WI38 (cell line): ENCODE results near the gene SRSF10.

Experiments
- H3K4me3 ChIP-seq: 2 replicates; pipeline ENCODE4 v1.5.1; 2011; ENCODE audit warnings: low read depth, mild to moderate bottlenecking, control low read depth, low read length
- TF ChIP-seq, protein P1 (sequence below): IDR thresholded peaks from 2 replicates; pipeline ENCODE4 v1.5.1; 2012; ENCODE audit warnings: low read depth, mild to moderate bottlenecking, control low read depth, low read length

SRSF10 gene

DNA sequence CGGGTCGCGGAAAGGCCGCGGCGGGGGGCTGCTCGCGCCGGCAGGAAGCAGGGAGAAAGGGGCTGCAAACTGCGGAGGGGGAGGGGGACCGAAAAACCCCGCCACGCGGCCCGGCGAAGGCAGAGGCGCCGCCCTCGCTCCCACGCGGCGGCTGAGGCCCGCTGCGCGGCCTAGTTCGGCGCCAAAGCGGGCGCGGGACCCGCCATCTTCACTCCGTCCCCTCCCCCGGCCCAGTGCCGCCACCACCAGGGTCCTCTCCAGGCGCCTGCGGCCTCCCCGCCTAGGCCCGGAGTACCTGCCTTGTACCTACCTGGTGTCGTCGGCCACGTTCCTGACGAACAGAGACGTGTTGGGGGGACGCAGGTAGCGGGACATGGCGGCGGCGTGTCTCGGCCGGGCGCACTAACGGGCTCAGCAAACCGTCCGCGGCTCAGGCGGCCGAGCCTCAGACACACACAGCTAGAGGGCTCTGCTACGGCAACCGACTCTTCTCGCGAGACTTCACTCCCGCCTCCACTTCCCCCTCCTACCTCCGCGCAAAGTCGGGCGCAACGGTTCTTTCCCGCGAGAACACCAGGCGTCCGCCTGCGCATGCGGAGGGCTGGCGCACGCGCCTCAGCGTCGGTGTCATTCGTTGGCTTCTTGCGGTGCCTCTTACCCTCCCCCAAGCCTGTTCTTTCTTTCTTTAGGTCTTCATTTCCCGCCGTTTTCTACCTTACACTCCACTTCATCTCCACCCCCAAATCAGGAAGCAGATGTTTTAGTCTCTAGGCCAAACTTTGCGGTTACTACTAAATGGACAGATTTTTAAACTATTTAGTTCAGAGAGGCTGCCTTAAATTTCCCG is at the start of gene SRSF10:
TSS of gene SRSF10 (minus strand) at position 447 of the 847 bp plus-strand sequence. CDS start at position 375, 72 bp downstream.
- peak within 1 kb of the TSS; percentile 95 for H3K4me3 ChIP-seq
- TF ChIP-seq, protein P1, sequence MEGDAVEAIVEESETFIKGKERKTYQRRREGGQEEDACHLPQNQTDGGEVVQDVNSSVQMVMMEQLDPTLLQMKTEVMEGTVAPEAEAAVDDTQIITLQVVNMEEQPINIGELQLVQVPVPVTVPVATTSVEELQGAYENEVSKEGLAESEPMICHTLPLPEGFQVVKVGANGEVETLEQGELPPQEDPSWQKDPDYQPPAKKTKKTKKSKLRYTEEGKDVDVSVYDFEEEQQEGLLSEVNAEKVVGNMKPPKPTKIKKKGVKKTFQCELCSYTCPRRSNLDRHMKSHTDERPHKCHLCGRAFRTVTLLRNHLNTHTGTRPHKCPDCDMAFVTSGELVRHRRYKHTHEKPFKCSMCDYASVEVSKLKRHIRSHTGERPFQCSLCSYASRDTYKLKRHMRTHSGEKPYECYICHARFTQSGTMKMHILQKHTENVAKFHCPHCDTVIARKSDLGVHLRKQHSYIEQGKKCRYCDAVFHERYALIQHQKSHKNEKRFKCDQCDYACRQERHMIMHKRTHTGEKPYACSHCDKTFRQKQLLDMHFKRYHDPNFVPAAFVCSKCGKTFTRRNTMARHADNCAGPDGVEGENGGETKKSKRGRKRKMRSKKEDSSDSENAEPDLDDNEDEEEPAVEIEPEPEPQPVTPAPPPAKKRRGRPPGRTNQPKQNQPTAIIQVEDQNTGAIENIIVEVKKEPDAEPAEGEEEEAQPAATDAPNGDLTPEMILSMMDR = no peak

DNA sequence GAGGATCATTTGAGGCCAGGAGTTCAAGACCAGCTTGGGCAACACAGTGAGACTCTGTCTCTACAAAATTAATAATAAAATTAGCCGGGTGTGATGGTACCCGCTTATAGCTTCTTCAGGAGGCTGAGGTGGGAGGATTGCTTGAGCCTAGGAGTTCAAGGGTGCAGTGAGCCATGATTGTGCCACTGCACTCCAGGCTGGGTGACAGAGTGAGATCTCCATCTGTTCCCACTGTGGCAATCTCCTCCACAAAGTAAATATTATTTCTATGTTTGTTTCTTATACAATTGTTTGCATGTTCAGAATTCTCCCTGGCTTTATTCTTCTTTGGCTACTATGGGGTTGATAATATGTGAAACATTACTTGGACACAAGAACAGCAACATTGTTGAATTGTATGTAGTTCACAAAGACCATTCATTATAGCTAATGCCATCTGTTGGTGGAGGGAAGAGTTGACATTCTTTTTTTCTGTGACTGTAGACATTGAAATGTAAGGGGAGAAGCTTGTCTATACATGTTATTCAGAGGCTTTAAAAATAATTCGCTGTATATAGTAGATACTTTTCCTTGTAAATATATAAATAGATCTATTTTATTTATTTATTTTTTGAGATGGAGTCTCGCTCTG is 47.8 kb upstream of the SRSF10 start:
- TF ChIP-seq, protein P1 = peak; percentile 40; the same call in 1 of the 2 replicates
- H3K4me3 ChIP-seq = no peak overlapping the region

DNA sequence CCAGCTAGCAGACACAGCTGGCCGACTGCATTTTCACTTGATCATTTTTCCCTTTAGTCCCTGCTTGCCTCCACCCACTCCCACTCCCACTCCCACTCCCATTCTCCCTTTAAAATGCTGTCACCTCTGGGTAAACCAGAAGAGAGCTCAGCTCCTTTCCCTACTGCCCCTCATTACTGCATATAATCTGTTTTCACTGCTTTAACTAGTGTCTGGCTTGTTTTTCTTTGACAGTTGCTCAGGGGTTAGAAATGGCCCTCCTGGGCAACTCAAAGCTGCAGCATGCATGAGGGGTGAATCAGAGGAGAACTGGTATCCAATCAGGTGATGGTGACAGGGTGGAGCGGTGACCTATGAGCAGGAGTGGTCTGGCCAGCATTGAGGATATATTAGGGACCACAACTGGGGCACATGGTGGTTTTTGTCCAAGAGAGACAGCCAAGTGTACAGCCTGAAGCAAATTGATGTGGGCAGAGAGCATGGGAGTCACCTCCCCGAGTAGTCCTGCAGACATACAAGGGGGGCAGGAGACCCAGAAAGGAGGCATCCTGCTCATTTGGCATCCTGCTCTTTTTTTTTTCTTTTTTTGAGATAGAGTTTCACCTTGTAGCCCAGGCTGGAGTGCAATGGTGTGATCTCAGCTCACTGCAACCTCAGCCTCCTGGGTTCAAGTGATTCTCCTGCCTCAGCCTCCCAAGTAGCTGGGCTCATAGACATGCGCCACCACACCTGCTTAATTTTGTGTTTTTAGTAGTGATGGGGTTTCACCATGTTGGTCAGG is 42.6 kb upstream of the SRSF10 start:
- TF ChIP-seq, protein P1 = no peak

DNA sequence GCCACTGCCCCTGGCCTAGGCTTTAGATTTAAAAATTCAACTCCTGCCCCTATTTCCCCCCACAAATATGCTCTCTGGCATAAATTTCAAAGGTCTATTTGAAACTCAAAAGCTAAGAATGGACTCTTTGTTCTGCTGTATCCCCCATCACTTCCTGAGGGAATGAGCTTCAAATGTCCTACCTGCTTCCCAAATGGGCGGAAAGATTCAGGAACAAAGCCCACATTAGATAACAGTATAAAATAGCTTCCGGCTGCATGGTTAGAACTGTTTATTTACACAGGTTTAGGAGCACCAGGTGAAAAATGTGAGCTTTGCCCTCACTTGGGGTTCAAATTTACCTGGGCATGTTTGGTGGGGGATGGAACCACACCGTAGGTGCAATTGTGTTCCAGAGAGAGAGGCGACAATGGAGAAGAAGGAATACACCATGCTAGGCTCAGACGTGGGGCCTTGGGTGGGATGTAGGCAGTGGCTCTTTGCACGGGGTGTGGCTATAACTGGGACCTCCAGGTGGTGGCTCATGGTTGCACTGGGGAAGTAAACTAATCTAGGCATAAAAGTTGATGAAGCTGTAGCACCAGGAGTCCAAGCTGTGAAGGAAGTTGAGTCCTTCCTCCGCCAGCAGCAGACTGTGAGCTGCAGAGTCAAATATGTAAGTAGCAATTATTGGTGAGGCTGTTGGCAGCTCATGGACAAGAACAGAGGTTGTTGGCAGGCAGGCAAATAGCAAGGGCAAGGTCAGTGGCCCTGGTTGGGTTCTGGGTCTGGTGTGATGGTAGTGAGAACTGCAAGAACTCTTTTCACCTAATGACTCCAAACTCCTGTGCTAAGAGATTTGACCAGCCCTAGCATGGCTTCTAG is 41.5 kb upstream of the SRSF10 start:
- TF ChIP-seq, protein P1 = no peak
- no peak overlapping the region for H3K4me3 ChIP-seq

More for the DNA sequence above, 42.6 kb upstream of the SRSF10 start:
- peak overlapping the region; percentile 18; the same call in 1 of the 2 replicates for H3K4me3 ChIP-seq

DNA sequence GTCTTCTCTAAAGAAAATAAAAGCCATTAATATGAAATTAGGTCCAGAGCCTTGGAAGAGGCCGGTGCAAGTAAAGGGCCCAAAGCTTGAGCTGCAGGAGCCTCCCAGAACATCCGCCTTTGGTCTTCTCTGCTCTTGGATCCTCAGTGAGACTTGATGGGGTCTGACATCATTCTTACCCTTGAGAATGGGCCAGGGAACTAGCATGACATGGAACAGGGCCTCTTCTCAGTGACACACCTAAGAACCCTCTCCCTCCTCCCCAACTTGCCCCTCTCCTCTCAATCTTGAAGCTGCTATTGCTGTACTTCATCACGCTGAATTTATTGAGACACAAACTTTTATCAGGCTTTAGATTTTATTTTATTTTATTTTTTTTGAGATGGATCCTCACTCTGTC is 40.3 kb upstream of the SRSF10 start:
- TF ChIP-seq, protein P1 = no peak
- H3K4me3 ChIP-seq = no peak overlapping the region

DNA sequence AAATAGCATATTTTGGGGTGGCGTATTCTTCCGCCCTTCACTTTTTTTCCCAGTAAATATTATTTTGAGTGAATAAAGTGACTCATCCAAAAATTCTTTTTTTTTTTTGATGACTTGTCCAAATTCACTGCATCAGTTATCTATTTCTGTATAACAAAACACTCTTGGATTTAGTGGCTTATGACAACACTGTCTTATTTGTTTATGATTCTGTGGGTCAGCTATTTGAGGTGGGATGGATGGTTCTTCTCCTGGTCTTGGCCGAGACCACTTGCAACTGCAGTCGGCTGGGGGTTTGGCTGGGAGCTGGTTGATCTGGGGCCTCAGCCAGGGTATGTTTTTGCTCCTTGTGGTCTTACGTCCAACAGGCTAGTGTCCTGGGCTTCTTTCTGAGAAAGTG is 39.9 kb upstream of the SRSF10 start:
- no peak overlapping the region for H3K4me3 ChIP-seq
- TF ChIP-seq, protein P1 = no peak
